NB4 (cell line): ENCODE results near the gene CRYGD.

Experiments
- MYC ChIP-seq: IDR thresholded peaks from 2 replicates; pipeline ENCODE4 v1.6.1; 2011; ENCODE audit warnings: low read depth, low read length
- POLR2A ChIP-seq: IDR thresholded peaks from 2 replicates; pipeline ENCODE4 v1.6.1; 2011; ENCODE audit warnings: mild to moderate bottlenecking; ENCODE audit not compliant: insufficient read length; ENCODE audit errors: extremely low read depth
- TF ChIP-seq, protein P1 (sequence below): IDR thresholded peaks from one replicate; pipeline ENCODE4 v1.5.1; 2012; ENCODE audit warnings: low read depth, low read length

DNA sequence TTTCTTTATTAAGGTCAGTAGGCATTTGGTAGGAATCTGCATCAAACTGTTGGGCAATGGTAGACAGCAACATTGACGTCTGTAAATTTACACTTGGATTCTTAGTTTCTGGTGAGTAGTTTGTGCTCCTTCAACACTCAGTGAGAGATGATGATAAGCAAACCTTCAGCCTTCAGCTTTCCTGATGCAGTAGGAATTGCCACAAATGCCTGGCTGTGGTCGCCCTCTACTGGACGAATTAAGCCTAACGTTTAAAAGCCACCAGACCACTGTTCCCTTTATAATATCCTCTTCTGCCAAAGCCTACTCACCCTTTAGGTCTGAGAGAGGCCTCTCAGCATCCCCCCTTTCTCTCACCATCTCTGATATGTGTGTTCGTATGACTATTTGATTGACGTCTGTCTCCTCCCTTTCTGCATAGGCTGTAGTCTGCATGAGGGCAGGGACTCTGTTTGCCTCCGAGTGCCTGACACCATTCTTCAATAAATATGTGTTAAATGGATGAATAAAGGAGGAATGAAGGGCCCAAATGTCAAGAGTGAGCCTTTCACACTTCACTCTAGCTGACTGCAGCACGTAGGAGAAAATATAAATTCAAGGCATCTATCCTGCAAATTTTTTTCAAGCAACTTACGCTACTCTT is 52.0 kb downstream of the CRYGD start:
- TF ChIP-seq, protein P1, sequence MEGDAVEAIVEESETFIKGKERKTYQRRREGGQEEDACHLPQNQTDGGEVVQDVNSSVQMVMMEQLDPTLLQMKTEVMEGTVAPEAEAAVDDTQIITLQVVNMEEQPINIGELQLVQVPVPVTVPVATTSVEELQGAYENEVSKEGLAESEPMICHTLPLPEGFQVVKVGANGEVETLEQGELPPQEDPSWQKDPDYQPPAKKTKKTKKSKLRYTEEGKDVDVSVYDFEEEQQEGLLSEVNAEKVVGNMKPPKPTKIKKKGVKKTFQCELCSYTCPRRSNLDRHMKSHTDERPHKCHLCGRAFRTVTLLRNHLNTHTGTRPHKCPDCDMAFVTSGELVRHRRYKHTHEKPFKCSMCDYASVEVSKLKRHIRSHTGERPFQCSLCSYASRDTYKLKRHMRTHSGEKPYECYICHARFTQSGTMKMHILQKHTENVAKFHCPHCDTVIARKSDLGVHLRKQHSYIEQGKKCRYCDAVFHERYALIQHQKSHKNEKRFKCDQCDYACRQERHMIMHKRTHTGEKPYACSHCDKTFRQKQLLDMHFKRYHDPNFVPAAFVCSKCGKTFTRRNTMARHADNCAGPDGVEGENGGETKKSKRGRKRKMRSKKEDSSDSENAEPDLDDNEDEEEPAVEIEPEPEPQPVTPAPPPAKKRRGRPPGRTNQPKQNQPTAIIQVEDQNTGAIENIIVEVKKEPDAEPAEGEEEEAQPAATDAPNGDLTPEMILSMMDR: peak; percentile 34
- TF ChIP-seq POLR2A (no peak), MYC (0 out of 2 replicates have a peak, but pooled peaks have one; percentile 21)
